Subcutaneous abdominal adipose tissue (tissue), 5 donors: ENCODE data around the gene CHFR.
"Not testable (repeated sequence)": the region's sequence is repeated elsewhere in the genome, so short reads cannot be mapped to it uniquely, and the experiment has no call there.

Experiments used
- H3K27ac ChIP-seq: one replicate; pipeline ENCODE4 v1.7.0; 2013; ENCODE audit warnings: low read depth, mild to moderate bottlenecking, inconsistent platforms, low read length, moderate library complexity
- H3K27me3 ChIP-seq, 5 donors: one replicate each; pipeline ENCODE4 v1.7.0; 2013; ENCODE audit warnings: low read length in 5 of 5, inconsistent platforms in 1 of 5; ENCODE audit not compliant: control insufficient read depth in 5 of 5, insufficient read depth in 4 of 5
- H3K36me3 ChIP-seq, 5 donors: one replicate each; pipeline ENCODE4 v1.7.0; 2013; ENCODE audit warnings: low read length in 5 of 5; ENCODE audit not compliant: control insufficient read depth in 5 of 5, insufficient read depth in 5 of 5
- H3K4me1 ChIP-seq, 5 donors: one replicate each; pipeline ENCODE4 v1.7.0; 2013; ENCODE audit warnings: low read length in 5 of 5, mild to moderate bottlenecking in 3 of 5, moderate library complexity in 1 of 5; ENCODE audit not compliant: control insufficient read depth in 5 of 5, insufficient read depth in 5 of 5
- H3K4me3 ChIP-seq, 5 donors: one replicate each; pipeline ENCODE4 v1.7.0; 2013; ENCODE audit warnings: low read length in 5 of 5, low read depth in 1 of 5
- H3K9ac ChIP-seq, 5 donors: one replicate each; pipeline ENCODE4 v1.7.0; 2013; ENCODE audit warnings: low read length in 5 of 5, mild to moderate bottlenecking in 4 of 5, moderate library complexity in 3 of 5
- H3K9me3 ChIP-seq, 5 donors: one replicate each; pipeline ENCODE4 v1.7.0; 2013; ENCODE audit warnings: low read length in 5 of 5; ENCODE audit not compliant: control insufficient read depth in 5 of 5
- donor health status: healthy.
- donor health status: healthy.
- donor health status: healthy.
- donor health status: healthy.
- donor health status: healthy.

The CHFR gene

GRCh38 chr12:132798836-132799235, 88.6 kb downstream of the CHFR start:
- H3K36me3 ChIP-seq: peaks cover 4 to 96% (median 85%) of the 10 kb centered on the region in 5 donors

GRCh38 chr12:132797820-132798570, 89.4 kb downstream of the CHFR start:
- peaks cover 4 to 92% (median 79%) of the 10 kb centered on the region in 5 donors for H3K36me3 ChIP-seq
- H3K9ac ChIP-seq: no peak overlapping the region
- H3K9me3 ChIP-seq: no peaks in the 10 kb centered on the region
- H3K27ac ChIP-seq: no peak overlapping the region
- no peak overlapping the region for H3K4me3 ChIP-seq
- H3K4me1 ChIP-seq: no peaks in the 10 kb centered on the region
- no peaks in the 10 kb centered on the region for H3K27me3 ChIP-seq

More at GRCh38 chr12:132798836-132799235, 88.6 kb downstream of the CHFR start:
- H3K9ac ChIP-seq: no peak overlapping the region
- no peaks in the 10 kb centered on the region for H3K9me3 ChIP-seq
- no peaks in the 10 kb centered on the region for H3K27me3 ChIP-seq
- H3K4me1 ChIP-seq: peaks cover 0 to 5% (median 3%) of the 10 kb centered on the region in 5 donors
- H3K4me3 ChIP-seq: no peak overlapping the region
- H3K27ac ChIP-seq: no peak overlapping the region

GRCh38 chr12:132795847-132796246, 91.6 kb downstream of the CHFR start:
- H3K36me3 ChIP-seq: peaks cover 4 to 90% (median 74%) of the 10 kb centered on the region in 5 donors
- H3K4me1 ChIP-seq: no peaks in the 10 kb centered on the region
- H3K9ac ChIP-seq: no peak overlapping the region
- no peak overlapping the region for H3K27ac ChIP-seq
- no peaks in the 10 kb centered on the region for H3K27me3 ChIP-seq
- H3K4me3 ChIP-seq: no peak overlapping the region
- no peaks in the 10 kb centered on the region for H3K9me3 ChIP-seq

- not testable (repeated sequence) for H3K4me3 ChIP-seq, H3K27me3 ChIP-seq, H3K27ac ChIP-seq, H3K9me3 ChIP-seq, H3K9ac ChIP-seq, H3K4me1 ChIP-seq
- peaks cover 4 to 80% (median 59%) of the 10 kb centered on the region in 5 donors for H3K36me3 ChIP-seq
These were observed 95.5 kb downstream of the CHFR start for GRCh38 chr12:132791940-132792339.

- H3K36me3 ChIP-seq: peaks cover 0 to 78% (median 61%) of the 10 kb centered on the region in 5 donors
- H3K27ac ChIP-seq: no peak overlapping the region
- no peaks in the 10 kb centered on the region for H3K9me3 ChIP-seq
- H3K4me1 ChIP-seq: peaks cover 0 to 6% (median 5%) of the 10 kb centered on the region in 5 donors
- H3K9ac ChIP-seq: no peak overlapping the region
- H3K4me3 ChIP-seq: no peak overlapping the region
- H3K27me3 ChIP-seq: no peaks in the 10 kb centered on the region
These were observed 98.3 kb downstream of the CHFR start for GRCh38 chr12:132789099-132789471.

GRCh38 chr12:132788375-132789098, 98.9 kb downstream of the CHFR start:
- H3K27me3 ChIP-seq: no peaks in the 10 kb centered on the region
- H3K9ac ChIP-seq: no peak overlapping the region
- H3K4me1 ChIP-seq: peaks cover 0 to 11% (median 5%) of the 10 kb centered on the region in 5 donors
- H3K9me3 ChIP-seq: no peaks in the 10 kb centered on the region
- H3K36me3 ChIP-seq: peaks cover 0 to 78% (median 62%) of the 10 kb centered on the region in 5 donors
- H3K27ac ChIP-seq: no peak overlapping the region
- no peak overlapping the region for H3K4me3 ChIP-seq

GRCh38 chr12:132787877-132788276, 99.5 kb downstream of the CHFR start:
- Histone ChIP-seq H3K4me3 (no peak overlapping the region), H3K36me3 (peaks cover 0 to 82% (median 66%) of the 10 kb centered on the region in 5 donors), H3K27ac (no peak overlapping the region), H3K9ac (no peak overlapping the region), H3K4me1 (peaks cover 0 to 11% (median 5%) of the 10 kb centered on the region in 5 donors), H3K27me3 (no peaks in the 10 kb centered on the region), H3K9me3 (no peaks in the 10 kb centered on the region)

GRCh38 chr12:132786192-132786591, 101.2 kb downstream of the CHFR start:
- H3K9ac ChIP-seq: no peak overlapping the region
- H3K4me1 ChIP-seq: peaks cover 0 to 11% (median 5%) of the 10 kb centered on the region in 5 donors
- H3K36me3 ChIP-seq: peaks cover 0 to 86% (median 75%) of the 10 kb centered on the region in 5 donors
- H3K27ac ChIP-seq: no peak overlapping the region
- H3K4me3 ChIP-seq: no peak overlapping the region
- no peaks in the 10 kb centered on the region for H3K9me3 ChIP-seq
- H3K27me3 ChIP-seq: no peaks in the 10 kb centered on the region

- no peaks in the 10 kb centered on the region for H3K27me3 ChIP-seq
- H3K9me3 ChIP-seq: no peaks in the 10 kb centered on the region
- peaks cover 0 to 11% (median 5%) of the 10 kb centered on the region in 5 donors for H3K4me1 ChIP-seq
- H3K36me3 ChIP-seq: peaks cover 0 to 90% (median 81%) of the 10 kb centered on the region in 5 donors
- no peak overlapping the region for H3K4me3 ChIP-seq
- no peak overlapping the region for H3K27ac ChIP-seq
- H3K9ac ChIP-seq: no peak overlapping the region
These were observed 102.8 kb downstream of the CHFR start for GRCh38 chr12:132784580-132784979.

- peaks cover 0 to 90% (median 78%) of the 10 kb centered on the region in 5 donors for H3K36me3 ChIP-seq
- H3K27me3 ChIP-seq: no peaks in the 10 kb centered on the region
- H3K4me1 ChIP-seq: peaks cover 0 to 11% (median 5%) of the 10 kb centered on the region in 5 donors
- H3K4me3 ChIP-seq: no peak overlapping the region
- no peaks in the 10 kb centered on the region for H3K9me3 ChIP-seq
- no peak overlapping the region for H3K9ac ChIP-seq
- no peak overlapping the region for H3K27ac ChIP-seq
These were observed 103.4 kb downstream of the CHFR start for GRCh38 chr12:132783917-132784531.
